ENCODE measurements around the gene SLC31A2.

DNA sequence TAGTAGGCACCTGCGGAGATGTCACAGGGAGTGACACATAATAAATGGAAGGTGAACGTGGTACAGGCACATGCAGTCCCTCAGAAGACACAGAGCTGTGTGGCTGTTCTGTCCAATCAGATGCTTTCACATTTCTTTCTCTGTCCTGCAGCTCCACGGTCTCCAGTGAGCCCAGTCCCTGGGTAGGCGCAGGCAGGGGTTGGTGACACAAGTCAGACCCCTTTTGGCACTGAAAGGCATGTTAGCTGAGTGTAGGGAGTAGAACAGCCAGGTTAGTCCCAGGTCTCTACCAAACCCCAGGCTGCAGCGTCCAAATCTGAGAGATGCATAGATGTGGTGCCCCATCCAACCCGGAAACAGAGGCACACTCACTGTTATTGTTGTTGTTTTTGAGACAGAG is 2.8 kb downstream of the SLC31A2 start:
- TF ChIP-seq, protein P1, sequence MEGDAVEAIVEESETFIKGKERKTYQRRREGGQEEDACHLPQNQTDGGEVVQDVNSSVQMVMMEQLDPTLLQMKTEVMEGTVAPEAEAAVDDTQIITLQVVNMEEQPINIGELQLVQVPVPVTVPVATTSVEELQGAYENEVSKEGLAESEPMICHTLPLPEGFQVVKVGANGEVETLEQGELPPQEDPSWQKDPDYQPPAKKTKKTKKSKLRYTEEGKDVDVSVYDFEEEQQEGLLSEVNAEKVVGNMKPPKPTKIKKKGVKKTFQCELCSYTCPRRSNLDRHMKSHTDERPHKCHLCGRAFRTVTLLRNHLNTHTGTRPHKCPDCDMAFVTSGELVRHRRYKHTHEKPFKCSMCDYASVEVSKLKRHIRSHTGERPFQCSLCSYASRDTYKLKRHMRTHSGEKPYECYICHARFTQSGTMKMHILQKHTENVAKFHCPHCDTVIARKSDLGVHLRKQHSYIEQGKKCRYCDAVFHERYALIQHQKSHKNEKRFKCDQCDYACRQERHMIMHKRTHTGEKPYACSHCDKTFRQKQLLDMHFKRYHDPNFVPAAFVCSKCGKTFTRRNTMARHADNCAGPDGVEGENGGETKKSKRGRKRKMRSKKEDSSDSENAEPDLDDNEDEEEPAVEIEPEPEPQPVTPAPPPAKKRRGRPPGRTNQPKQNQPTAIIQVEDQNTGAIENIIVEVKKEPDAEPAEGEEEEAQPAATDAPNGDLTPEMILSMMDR (IDR thresholded peaks at IDR 0.05; ENCODE audit: borderline replicate concordance, extremely low read depth, low read length, poor library complexity, severe bottlenecking), result no peak
- TF ChIP-seq EZH2 (IDR thresholded peaks at IDR 0.05; ENCODE audit: borderline replicate concordance, low read depth, low read length, severe bottlenecking), result no peak
